Effector memory CD8-positive, alpha-beta T cell (primary cell): ENCODE results near the gene NRDC.

Experiments used
- ATAC-seq: fragments of 150-1000 bp; cut with Tn5 transposase; replicated peaks from 2 replicates; pipeline ENCODE4 v1.10.0; 2021; ENCODE audit warnings: mild to moderate bottlenecking, moderate library complexity
- DNase-seq, 3 experiments: peaks; one replicate each; pipeline ENCODE4 v3.0.0; 2021
- H3K27ac Mint-ChIP-seq, 2 donors: one replicate each; pipeline ENCODE4 v1.8.0; 2022; ENCODE audit warnings: mild to moderate bottlenecking in 2 of 2, mixed read lengths in 2 of 2, moderate library complexity in 2 of 2
- H3K27me3 Mint-ChIP-seq, 2 donors: one replicate each; pipeline ENCODE4 v1.8.0; 2022; ENCODE audit warnings: mixed read lengths in 2 of 2
- H3K36me3 Mint-ChIP-seq: one replicate; pipeline ENCODE4 v1.8.0; 2022; ENCODE audit warnings: mild to moderate bottlenecking, moderate library complexity, mixed read lengths; ENCODE audit not compliant: insufficient read depth
- H3K4me1 Mint-ChIP-seq, 2 donors: one replicate each; pipeline ENCODE4 v1.8.0; 2022; ENCODE audit warnings: low read depth in 2 of 2, mixed read lengths in 2 of 2
- H3K4me3 Mint-ChIP-seq, 2 donors: one replicate each; pipeline ENCODE4 v1.8.0; 2022; ENCODE audit warnings: mild to moderate bottlenecking in 2 of 2, mixed read lengths in 2 of 2, moderate library complexity in 2 of 2
- H3K9me3 Mint-ChIP-seq, 2 donors: one replicate each; pipeline ENCODE4 v1.8.0; 2022; ENCODE audit warnings: mixed read lengths in 2 of 2

Gene NRDC

GRCh38 chr1:51756290-51756689 is 122.2 kb downstream of the NRDC start:
- ATAC-seq (no peak), DNase-seq (no peak)
- Mint-ChIP-seq H3K4me1 (peaks cover 4 to 19% of the 10 kb centered on the region in 2 donors), H3K27ac (no peak overlapping the region), H3K27me3 (no peaks in the 10 kb centered on the region), H3K36me3 (peaks cover 18% of the 10 kb centered on the region), H3K9me3 (peaks cover 0 to 5% of the 10 kb centered on the region in 2 donors), H3K4me3 (no peak overlapping the region)

GRCh38 chr1:51755437-51755836 is 123.1 kb downstream of the NRDC start:
- ATAC-seq (no peak), DNase-seq (no peak)
- peaks cover 0 to 5% of the 10 kb centered on the region in 2 donors for H3K9me3 Mint-ChIP-seq
- H3K27me3 Mint-ChIP-seq, result no peaks in the 10 kb centered on the region
- H3K36me3 Mint-ChIP-seq, result peaks cover 16% of the 10 kb centered on the region
- H3K27ac Mint-ChIP-seq, result no peak overlapping the region
- peaks cover 4 to 18% of the 10 kb centered on the region in 2 donors for H3K4me1 Mint-ChIP-seq
- H3K4me3 Mint-ChIP-seq, result no peak overlapping the region

GRCh38 chr1:51754666-51755065 is 123.9 kb downstream of the NRDC start:
- Mint-ChIP-seq H3K27ac (no peak overlapping the region), H3K36me3 (peaks cover 16% of the 10 kb centered on the region), H3K4me3 (no peak overlapping the region), H3K9me3 (peaks cover 0 to 5% of the 10 kb centered on the region in 2 donors), H3K4me1 (peaks cover 4 to 11% of the 10 kb centered on the region in 2 donors), H3K27me3 (no peaks in the 10 kb centered on the region)
- ATAC-seq (no peak), DNase-seq (no peak)

- peaks cover 0 to 5% of the 10 kb centered on the region in 2 donors for H3K9me3 Mint-ChIP-seq
- no peaks in the 10 kb centered on the region for H3K27me3 Mint-ChIP-seq
- no peak overlapping the region for H3K4me3 Mint-ChIP-seq
- H3K27ac Mint-ChIP-seq, result peak overlapping the region in 1 of 2 donors; percentile 78
- H3K4me1 Mint-ChIP-seq, result peaks cover 4 to 8% of the 10 kb centered on the region in 2 donors
- H3K36me3 Mint-ChIP-seq, result peaks cover 16% of the 10 kb centered on the region
- ATAC-seq (no peak), DNase-seq (no peak)
Observed at GRCh38 chr1:51753969-51754368, 124.6 kb downstream of the NRDC start.

- Mint-ChIP-seq H3K36me3 (peaks cover 24% of the 10 kb centered on the region), H3K4me1 (peaks cover 4 to 8% of the 10 kb centered on the region in 2 donors), H3K9me3 (peaks cover 0 to 5% of the 10 kb centered on the region in 2 donors), H3K27ac (no peak overlapping the region), H3K4me3 (no peak overlapping the region), H3K27me3 (no peaks in the 10 kb centered on the region)
- no peak for DNase-seq
- ATAC-seq, result no peak
Observed at GRCh38 chr1:51752073-51752948, 126.2 kb downstream of the NRDC start.

GRCh38 chr1:51750729-51751128 is 127.8 kb downstream of the NRDC start:
- DNase-seq, result no peak
- peaks cover 28% of the 10 kb centered on the region for H3K36me3 Mint-ChIP-seq
- no peaks in the 10 kb centered on the region for H3K27me3 Mint-ChIP-seq
- peaks cover 4 to 8% of the 10 kb centered on the region in 2 donors for H3K4me1 Mint-ChIP-seq
- H3K27ac Mint-ChIP-seq, result no peak overlapping the region
- peaks cover 0 to 5% of the 10 kb centered on the region in 2 donors for H3K9me3 Mint-ChIP-seq
- no peak for ATAC-seq
- no peak overlapping the region for H3K4me3 Mint-ChIP-seq

- no peak for ATAC-seq
- H3K9me3 Mint-ChIP-seq, result peaks cover 0 to 5% of the 10 kb centered on the region in 2 donors
Observed at GRCh38 chr1:51750218-51750617, 128.3 kb downstream of the NRDC start.

GRCh38 chr1:51749151-51749550 is 129.4 kb downstream of the NRDC start:
- H3K27me3 Mint-ChIP-seq, result no peaks in the 10 kb centered on the region
- no peak overlapping the region for H3K27ac Mint-ChIP-seq
- peaks cover 0 to 5% of the 10 kb centered on the region in 2 donors for H3K9me3 Mint-ChIP-seq
- no peak overlapping the region for H3K4me3 Mint-ChIP-seq
- H3K36me3 Mint-ChIP-seq, result peaks cover 26% of the 10 kb centered on the region
- ATAC-seq (no peak), DNase-seq (no peak)
- peaks cover 6 to 15% of the 10 kb centered on the region in 2 donors for H3K4me1 Mint-ChIP-seq

More at GRCh38 chr1:51750218-51750617, 128.3 kb downstream of the NRDC start:
- H3K4me3 Mint-ChIP-seq, result no peak overlapping the region
- H3K36me3 Mint-ChIP-seq, result peaks cover 26% of the 10 kb centered on the region
- no peak overlapping the region for H3K27ac Mint-ChIP-seq
- peaks cover 4 to 9% of the 10 kb centered on the region in 2 donors for H3K4me1 Mint-ChIP-seq
- no peak for DNase-seq
- H3K27me3 Mint-ChIP-seq, result no peaks in the 10 kb centered on the region

- Mint-ChIP-seq H3K36me3 (peaks cover 17% of the 10 kb centered on the region), H3K27ac (no peak overlapping the region), H3K27me3 (no peaks in the 10 kb centered on the region), H3K4me1 (peaks cover 3 to 26% of the 10 kb centered on the region in 2 donors), H3K9me3 (no peaks in the 10 kb centered on the region), H3K4me3 (no peak overlapping the region)
- ATAC-seq (no peak), DNase-seq (no peak)
Observed at GRCh38 chr1:51745304-51745570, 133.3 kb downstream of the NRDC start.

- no peak for DNase-seq
- H3K9me3 Mint-ChIP-seq, result no peaks in the 10 kb centered on the region
- no peaks in the 10 kb centered on the region for H3K27me3 Mint-ChIP-seq
- H3K4me3 Mint-ChIP-seq, result no peak overlapping the region
- peaks cover 17% of the 10 kb centered on the region for H3K36me3 Mint-ChIP-seq
- peaks cover 3 to 26% of the 10 kb centered on the region in 2 donors for H3K4me1 Mint-ChIP-seq
- no peak for ATAC-seq
- H3K27ac Mint-ChIP-seq, result peak overlapping the region in 1 of 2 donors; percentile 7
Observed at GRCh38 chr1:51744506-51745303, 133.8 kb downstream of the NRDC start.

- H3K4me1 Mint-ChIP-seq, result peaks cover 7 to 35% of the 10 kb centered on the region in 2 donors
- DNase-seq, result no peak
- no peaks in the 10 kb centered on the region for H3K27me3 Mint-ChIP-seq
- peaks cover 6% of the 10 kb centered on the region for H3K36me3 Mint-ChIP-seq
- ATAC-seq, result no peak
- no peak overlapping the region for H3K27ac Mint-ChIP-seq
- H3K9me3 Mint-ChIP-seq, result no peaks in the 10 kb centered on the region
- no peak overlapping the region for H3K4me3 Mint-ChIP-seq
Observed at GRCh38 chr1:51741121-51741681, 137.3 kb downstream of the NRDC start.

GRCh38 chr1:51740652-51741051 is 137.9 kb downstream of the NRDC start:
- peaks cover under 1% of the 10 kb centered on the region for H3K36me3 Mint-ChIP-seq
- H3K4me1 Mint-ChIP-seq, result peaks cover 8 to 38% of the 10 kb centered on the region in 2 donors
- DNase-seq (no peak), ATAC-seq (no peak)
- no peak overlapping the region for H3K4me3 Mint-ChIP-seq
- no peaks in the 10 kb centered on the region for H3K9me3 Mint-ChIP-seq
- no peaks in the 10 kb centered on the region for H3K27me3 Mint-ChIP-seq
- H3K27ac Mint-ChIP-seq, result no peak overlapping the region
